SK-N-SH treated with all-trans-retinoic acid at 6 μM for 48 hours (cell line): Measurements from ENCODE around the gene KCNK17.

Source experiments
- ARNTL ChIP-seq: fragments of 450-650 bp; formaldehyde crosslinking; IDR thresholded peaks from 2 replicates; pipeline ENCODE4 v1.5.0; 2020; ENCODE audit warnings: low read depth, mild to moderate bottlenecking, moderate library complexity, borderline replicate concordance
- GLIS3 ChIP-seq: fragments of 250-450 bp; sonication (Bioruptor Pico); IDR thresholded peaks from 2 replicates; pipeline ENCODE4 v1.5.0; 2020; ENCODE audit warnings: mild to moderate bottlenecking, moderate library complexity
- RARB ChIP-seq: fragments of 250-450 bp; sonication (Bioruptor Pico); IDR thresholded peaks from 2 replicates; pipeline ENCODE4 v1.8.0; 2021; ENCODE audit warnings: mild to moderate bottlenecking, moderate library complexity
- TOX ChIP-seq: fragments of 250-450 bp; sonication (Bioruptor Pico); IDR thresholded peaks from 2 replicates; pipeline ENCODE4 v1.8.0; 2021; ENCODE audit warnings: mild to moderate bottlenecking, moderate library complexity, borderline replicate concordance
- ZNF565 ChIP-seq: fragments of 450-650 bp; formaldehyde crosslinking; conservative IDR thresholded peaks from 2 replicates; pipeline ENCODE4 v1.5.0; 2020; ENCODE audit warnings: low read depth, mild to moderate bottlenecking, moderate library complexity
- TF ChIP-seq, protein P1 (sequence below): fragments of 250-450 bp; sonication (Bioruptor Pico); IDR thresholded peaks from 2 replicates; pipeline ENCODE4 v1.8.0; 2020; ENCODE audit warnings: mild to moderate bottlenecking, moderate library complexity, borderline replicate concordance

DNA sequence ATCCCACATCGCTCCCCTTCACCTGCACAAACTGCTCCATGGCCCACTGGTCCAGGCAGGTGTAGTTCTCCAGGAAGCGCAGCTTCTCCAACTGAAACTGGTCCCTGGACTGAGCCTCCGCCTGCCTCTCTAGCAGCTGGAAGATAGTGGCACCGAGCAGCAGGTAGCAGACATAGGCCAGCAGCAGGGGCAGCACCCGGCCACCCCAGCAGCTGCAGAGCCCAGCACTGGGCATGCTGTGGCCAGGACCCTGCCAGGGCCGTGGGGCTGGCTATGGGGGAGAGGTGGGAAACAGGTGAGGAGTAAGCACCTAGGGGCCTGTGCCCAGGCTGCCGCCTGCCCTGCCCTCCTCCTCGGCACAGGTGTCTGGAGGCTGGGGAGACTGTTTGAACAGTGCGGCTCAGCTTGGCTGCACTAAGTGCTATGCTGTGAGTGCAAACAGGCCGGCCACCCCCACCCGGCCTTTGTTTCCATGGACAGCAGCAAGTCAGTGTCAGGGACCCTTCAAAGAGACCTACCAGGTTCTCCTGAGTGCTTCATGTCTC, 8.2 kb upstream of the KCNK17 start, which contains the start of gene KCNK16:
- TF ChIP-seq TOX (CRISPR knock-in tag): no peak
- TF ChIP-seq, protein P1, sequence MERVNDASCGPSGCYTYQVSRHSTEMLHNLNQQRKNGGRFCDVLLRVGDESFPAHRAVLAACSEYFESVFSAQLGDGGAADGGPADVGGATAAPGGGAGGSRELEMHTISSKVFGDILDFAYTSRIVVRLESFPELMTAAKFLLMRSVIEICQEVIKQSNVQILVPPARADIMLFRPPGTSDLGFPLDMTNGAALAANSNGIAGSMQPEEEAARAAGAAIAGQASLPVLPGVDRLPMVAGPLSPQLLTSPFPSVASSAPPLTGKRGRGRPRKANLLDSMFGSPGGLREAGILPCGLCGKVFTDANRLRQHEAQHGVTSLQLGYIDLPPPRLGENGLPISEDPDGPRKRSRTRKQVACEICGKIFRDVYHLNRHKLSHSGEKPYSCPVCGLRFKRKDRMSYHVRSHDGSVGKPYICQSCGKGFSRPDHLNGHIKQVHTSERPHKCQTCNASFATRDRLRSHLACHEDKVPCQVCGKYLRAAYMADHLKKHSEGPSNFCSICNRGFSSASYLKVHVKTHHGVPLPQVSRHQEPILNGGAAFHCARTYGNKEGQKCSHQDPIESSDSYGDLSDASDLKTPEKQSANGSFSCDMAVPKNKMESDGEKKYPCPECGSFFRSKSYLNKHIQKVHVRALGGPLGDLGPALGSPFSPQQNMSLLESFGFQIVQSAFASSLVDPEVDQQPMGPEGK (CRISPR knock-in tag): no peak
- TF ChIP-seq GLIS3 (CRISPR knock-in tag): no peak
- TF ChIP-seq ZNF565 (CRISPR knock-in tag): no peak
- TF ChIP-seq ARNTL (CRISPR knock-in tag): no peak
- TF ChIP-seq RARB (CRISPR knock-in tag): no peak
